ENCODE measurements around the gene UBB. TPM values are rescaled to one million over a fixed set of nuclear protein-coding genes. Genes with fewer than 3 reads are reported as not detected.

The UBB gene
- total RNA-seq, 1 donor from 2014 or later, result 2,177 TPM

- H3K4me3 Mint-ChIP-seq, result no peak overlapping the region
- no peak overlapping the region for H3K27ac Mint-ChIP-seq (ENCODE audit: unreplicated experiment)
- DNase-seq (ENCODE audit: low read depth, low spot score), result peak; percentile 62
- peaks cover 3% of the 10 kb centered on the region for H3K4me1 Mint-ChIP-seq
- TF ChIP-seq CTCF (conservative IDR thresholded peaks at IDR 0.05), result peak; percentile 69
- no peaks in the 10 kb centered on the region for H3K36me3 Mint-ChIP-seq (ENCODE audit: low read depth)
- no peaks in the 10 kb centered on the region for H3K9me3 Mint-ChIP-seq
- H3K27me3 Mint-ChIP-seq (ENCODE audit: low read depth), result no peaks in the 10 kb centered on the region
These were observed 47.4 kb downstream of the UBB start for GRCh38 chr17:16428098-16428882.

GRCh38 chr17:16429083-16429482 lies 48.2 kb downstream of the UBB start:
- no peaks in the 10 kb centered on the region for H3K36me3 Mint-ChIP-seq (ENCODE audit: low read depth)
- H3K4me1 Mint-ChIP-seq, result peaks cover 3% of the 10 kb centered on the region
- TF ChIP-seq CTCF (conservative IDR thresholded peaks at IDR 0.05), result no peak
- DNase-seq (ENCODE audit: low read depth, low spot score), result no peak
- no peaks in the 10 kb centered on the region for H3K9me3 Mint-ChIP-seq
- no peak overlapping the region for H3K27ac Mint-ChIP-seq (ENCODE audit: unreplicated experiment)
- H3K27me3 Mint-ChIP-seq (ENCODE audit: low read depth), result no peaks in the 10 kb centered on the region
- no peak overlapping the region for H3K4me3 Mint-ChIP-seq

GRCh38 chr17:16430650-16431049 lies 49.8 kb downstream of the UBB start:
- no peak for DNase-seq (ENCODE audit: low read depth, low spot score)
- Mint-ChIP-seq H3K36me3 (ENCODE audit: low read depth) (no peaks in the 10 kb centered on the region), H3K27ac (ENCODE audit: unreplicated experiment) (no peak overlapping the region), H3K27me3 (ENCODE audit: low read depth) (no peaks in the 10 kb centered on the region), H3K9me3 (no peaks in the 10 kb centered on the region), H3K4me3 (no peak overlapping the region), H3K4me1 (peaks cover under 1% of the 10 kb centered on the region)
- TF ChIP-seq CTCF (conservative IDR thresholded peaks at IDR 0.05), result no peak

- H3K27me3 Mint-ChIP-seq (ENCODE audit: low read depth), result no peaks in the 10 kb centered on the region
- H3K4me1 Mint-ChIP-seq, result no peaks in the 10 kb centered on the region
- no peaks in the 10 kb centered on the region for H3K36me3 Mint-ChIP-seq (ENCODE audit: low read depth)
- DNase-seq (ENCODE audit: low read depth, low spot score), result no peak
- no peak for TF ChIP-seq CTCF (conservative IDR thresholded peaks at IDR 0.05)
- H3K9me3 Mint-ChIP-seq, result no peaks in the 10 kb centered on the region
- H3K27ac Mint-ChIP-seq (ENCODE audit: unreplicated experiment), result no peak overlapping the region
- H3K4me3 Mint-ChIP-seq, result no peak overlapping the region
These were observed 51.1 kb downstream of the UBB start for GRCh38 chr17:16432017-16432416.

Other genes starting within 250 kb of the UBB start
- gene NCOR1, start 165.6 kb upstream of the UBB start, total RNA-seq, result 129 and 136 TPM in 2 replicates
- 31.1 and 35.3 TPM in 2 replicates for gene PIGL, start 163.9 kb upstream of the UBB start, total RNA-seq
- gene CENPV, start 27.6 kb upstream of the UBB start, total RNA-seq, result 488 and 489 TPM in 2 replicates
- 0.98 and 1.3 TPM in 2 replicates for gene TRPV2, start 34.5 kb downstream of the UBB start, total RNA-seq
- 5.6 and 7.2 TPM in 2 replicates for gene LRRC75A, start 111.1 kb downstream of the UBB start, total RNA-seq
- 15.6 and 16.6 TPM in 2 replicates for gene ZNF287, start 188.1 kb downstream of the UBB start, total RNA-seq

All from neural crest cell (in vitro differentiated cells).